GM21528 (cell line): ENCODE measurements around the gene XAB2.
A peak's percentile ranks its signal among the peaks of the same experiment; 100 is the strongest.

Experiments used
- ATAC-seq: cut with Tn5 transposase; IDR thresholded peaks from one replicate; pipeline ENCODE4 v1.9.1; 2021; ENCODE audit warnings: mild to moderate bottlenecking, moderate library complexity; ENCODE audit not compliant: unreplicated experiment, low FRiP score

XAB2 gene

GRCh38 chr19:7629347-7630054 is at the start of gene XAB2, which contains the start of gene PET100:
Gene XAB2 (minus strand): TSS chr19:7629545. CDS start chr19:7629527, 18 bp downstream.
Gene PET100 (plus strand): TSS chr19:7629793. CDS start chr19:7629834, 41 bp downstream.
- peak; percentile 68 for ATAC-seq

- no peak for ATAC-seq
Observed at GRCh38 chr19:7677669-7678311, 48.4 kb upstream of the XAB2 start.

- no peak for ATAC-seq
Observed at GRCh38 chr19:7676854-7677253, 47.5 kb upstream of the XAB2 start, which contains the start of gene MCEMP1. Gene MCEMP1 (plus strand): TSS chr19:7677090. CDS start chr19:7677121, 31 bp downstream.

GRCh38 chr19:7676376-7676775 is 47.0 kb upstream of the XAB2 start:
- no peak for ATAC-seq

GRCh38 chr19:7674010-7675005 is 45.0 kb upstream of the XAB2 start:
- ATAC-seq, result no peak

GRCh38 chr19:7672522-7672921 is 43.2 kb upstream of the XAB2 start:
- ATAC-seq, result no peak

- no peak for ATAC-seq
Observed at GRCh38 chr19:7670790-7671189, 41.4 kb upstream of the XAB2 start.

- no peak for ATAC-seq
Observed at GRCh38 chr19:7670150-7670783, 40.9 kb upstream of the XAB2 start.

- ATAC-seq, result no peak
Observed at GRCh38 chr19:7669641-7670040, 40.3 kb upstream of the XAB2 start.

- ATAC-seq, result no peak
Observed at GRCh38 chr19:7668842-7669241, 39.5 kb upstream of the XAB2 start, which contains the start of gene RETN. Gene RETN (plus strand): TSS chr19:7669049. CDS start chr19:7669327, 278 bp downstream.

GRCh38 chr19:7665076-7665475 is 35.7 kb upstream of the XAB2 start:
- ATAC-seq, result no peak

GRCh38 chr19:7663706-7664105 is 34.4 kb upstream of the XAB2 start:
- ATAC-seq, result no peak

GRCh38 chr19:7662657-7663056 is 33.3 kb upstream of the XAB2 start:
- no peak for ATAC-seq

- no peak for ATAC-seq
Observed at GRCh38 chr19:7661744-7662538, 32.6 kb upstream of the XAB2 start.

- ATAC-seq, result no peak
Observed at GRCh38 chr19:7658219-7658686, 28.9 kb upstream of the XAB2 start.

- no peak for ATAC-seq
Observed at GRCh38 chr19:7657131-7657751, 27.9 kb upstream of the XAB2 start.

- no peak for ATAC-seq
Observed at GRCh38 chr19:7655581-7655980, 26.2 kb upstream of the XAB2 start.

- ATAC-seq, result no peak
Observed at GRCh38 chr19:7654401-7654800, 25.1 kb upstream of the XAB2 start.
